ENCODE data around the gene NELL2.
"Not testable (repeated sequence)": the region's sequence is repeated elsewhere in the genome, so short reads cannot be mapped to it uniquely, and the experiment has no call there.

Gene NELL2

GRCh38 chr12:44875954-44876543, at the start of gene NELL2:
NELL2 (minus strand) TSS chr12:44876315; CDS start chr12:44875869, 446 bp downstream.
- peak; percentile 93 for DNase-seq

GRCh38 chr12:44921736-44922135, 45.6 kb upstream of the NELL2 start:
- DNase-seq, result no peak

GRCh38 chr12:44917141-44917540, 41.0 kb upstream of the NELL2 start:
- no peak for DNase-seq

- DNase-seq, result no peak
These were observed 39.8 kb upstream of the NELL2 start for GRCh38 chr12:44915958-44916357.

GRCh38 chr12:44904321-44904720, 28.2 kb upstream of the NELL2 start:
- DNase-seq, result no peak

- not testable (repeated sequence) for DNase-seq
These were observed 22.0 kb upstream of the NELL2 start for GRCh38 chr12:44898108-44898507.

GRCh38 chr12:44889926-44890325, 13.8 kb upstream of the NELL2 start:
- DNase-seq, result no peak

GRCh38 chr12:44889162-44889561, 13.0 kb upstream of the NELL2 start:
- DNase-seq, result peak; percentile 29

GRCh38 chr12:44885902-44886301, 9.8 kb upstream of the NELL2 start:
- DNase-seq, result no peak

- no peak for DNase-seq
These were observed 5.1 kb upstream of the NELL2 start for GRCh38 chr12:44881197-44881596.

GRCh38 chr12:44876544-44877410, 662 bp upstream of the NELL2 start:
- peak; percentile 95 for DNase-seq

- peak; percentile 82 for DNase-seq
These were observed 630 bp downstream of the NELL2 start for GRCh38 chr12:44875417-44875953.

- DNase-seq, result peak; percentile 72
These were observed 1.1 kb downstream of the NELL2 start for GRCh38 chr12:44874981-44875416.

- DNase-seq, result peak; percentile 76
These were observed 2.2 kb downstream of the NELL2 start for GRCh38 chr12:44873898-44874297.

- peak; percentile 56 for DNase-seq
These were observed 6.6 kb downstream of the NELL2 start for GRCh38 chr12:44869503-44869902.

GRCh38 chr12:44863867-44864266, 12.2 kb downstream of the NELL2 start:
- no peak for DNase-seq

- no peak for DNase-seq
These were observed 16.0 kb downstream of the NELL2 start for GRCh38 chr12:44859998-44860689.

- DNase-seq, result no peak
These were observed 17.8 kb downstream of the NELL2 start for GRCh38 chr12:44858226-44858855.

- no peak for DNase-seq
These were observed 23.6 kb downstream of the NELL2 start for GRCh38 chr12:44852483-44852882.

- no peak for DNase-seq
These were observed 24.5 kb downstream of the NELL2 start for GRCh38 chr12:44851586-44851985.

GRCh38 chr12:44848703-44849085, 27.4 kb downstream of the NELL2 start:
- no peak for DNase-seq

GRCh38 chr12:44847888-44848702, 28.0 kb downstream of the NELL2 start:
- DNase-seq, result no peak
